Colonic mucosa (tissue), 4 donors: ENCODE results near the gene DCUN1D3. TPM values are rescaled to one million over a fixed set of nuclear protein-coding genes. Genes with fewer than 3 reads are reported as not detected.
A peak's percentile ranks its signal among the peaks of the same experiment; 100 is the strongest.

Experiments
- DNase-seq: peaks from one replicate; pipeline ENCODE4 v3.0.0-alpha.2; 2020
- H3K27ac ChIP-seq: fragments of 200-600 bp; one replicate; pipeline ENCODE4 v1.8.0; 2021
- H3K27me3 ChIP-seq: fragments of 200-600 bp; one replicate; pipeline ENCODE4 v1.8.0; 2021
- H3K36me3 ChIP-seq: fragments of 200-600 bp; one replicate; pipeline ENCODE4 v1.8.0; 2021
- H3K4me1 ChIP-seq: fragments of 200-600 bp; one replicate; pipeline ENCODE4 v1.8.0; 2021; ENCODE audit warnings: mild to moderate bottlenecking
- H3K4me3 ChIP-seq: fragments of 200-600 bp; one replicate; pipeline ENCODE4 v1.8.0; 2021
- H3K9ac ChIP-seq, 2 donors: one replicate each; pipeline ENCODE4 v1.7.0; 2013; ENCODE audit warnings: control low read depth in 2 of 2, low read depth in 2 of 2, low read length in 2 of 2
- H3K9me3 ChIP-seq: fragments of 200-600 bp; one replicate; pipeline ENCODE4 v1.8.0; 2021
- CTCF ChIP-seq: fragments of 200-600 bp; IDR thresholded peaks from one replicate; pipeline ENCODE4 v1.8.0; 2022; ENCODE audit warnings: antibody characterized with exemption, mild to moderate bottlenecking
- intact Hi-C: fragments of 100-400 bp; cut with DNase I; formaldehyde crosslinking; loops from one replicate; pipeline ENCODE4 v1.14.1; 2022
- total RNA-seq, 2 donors: library from RNA; stranded (reverse); fragmentation: NEBNext Ultra II Directional in 1 of 2; extraction: Animal tissue kit (Norgen Biotek cat#: 25700) in 1 of 2; gene quantifications; one replicate each; pipeline ENCODE4 v1.2.1, GENCODE V29; 2021
- donor health status: healthy.
- donor health status: DM: no; HTN: no; CAD: no.
- donor health status: DM: no; HTN: no; CAD: no.

Gene DCUN1D3
- total RNA-seq, 2 donors from 2014 or later, result 6.0 to 15.0 TPM

- Histone ChIP-seq H3K9me3 (no peaks in the 10 kb centered on the region), H3K36me3 (no peaks in the 10 kb centered on the region), H3K4me3 (no peak overlapping the region), H3K4me1 (no peaks in the 10 kb centered on the region), H3K27me3 (no peaks in the 10 kb centered on the region), H3K9ac (no peak overlapping the region), H3K27ac (no peak overlapping the region)
- intact Hi-C loops, result loop anchor here (2.0 to 10.0 kb wide), 3 partner anchors 65 to 233 kb away; no protein-coding TSS in a partner anchor
- peak; percentile 96 for TF ChIP-seq CTCF
- peak; percentile 82 for DNase-seq
Measured at GRCh38 chr16:20849589-20850390, 50.4 kb downstream of the DCUN1D3 start.

- H3K4me3 ChIP-seq, result no peak overlapping the region
- intact Hi-C loops, result loop anchor here (5.0 kb wide), 1 partner anchor 155 kb away; no protein-coding TSS in a partner anchor
Measured at GRCh38 chr16:20847550-20847949, 52.6 kb downstream of the DCUN1D3 start.

GRCh38 chr16:20846551-20846950 lies 53.6 kb downstream of the DCUN1D3 start:
- intact Hi-C loops, result loop anchor here (5.0 kb wide), 1 partner anchor 156 kb away; no protein-coding TSS in a partner anchor
- Histone ChIP-seq H3K27me3 (no peaks in the 10 kb centered on the region), H3K36me3 (no peaks in the 10 kb centered on the region), H3K9me3 (no peaks in the 10 kb centered on the region), H3K27ac (no peak overlapping the region), H3K4me1 (no peaks in the 10 kb centered on the region), H3K4me3 (no peak overlapping the region), H3K9ac (no peak overlapping the region)
- no peak for TF ChIP-seq CTCF
- no peak for DNase-seq

More at GRCh38 chr16:20847550-20847949, 52.6 kb downstream of the DCUN1D3 start:
- no peak for TF ChIP-seq CTCF
- Histone ChIP-seq H3K9me3 (no peaks in the 10 kb centered on the region), H3K4me1 (no peaks in the 10 kb centered on the region), H3K36me3 (no peaks in the 10 kb centered on the region), H3K27ac (no peak overlapping the region), H3K9ac (no peak overlapping the region), H3K27me3 (no peaks in the 10 kb centered on the region)
- DNase-seq, result no peak

GRCh38 chr16:20846030-20846429 lies 54.1 kb downstream of the DCUN1D3 start:
- Histone ChIP-seq H3K27me3 (no peaks in the 10 kb centered on the region), H3K9ac (no peak overlapping the region), H3K36me3 (no peaks in the 10 kb centered on the region), H3K9me3 (no peaks in the 10 kb centered on the region), H3K4me1 (no peaks in the 10 kb centered on the region), H3K4me3 (no peak overlapping the region), H3K27ac (no peak overlapping the region)
- DNase-seq, result no peak
- intact Hi-C loops, result loop anchor here (5.0 kb wide), 1 partner anchor 156 kb away; no protein-coding TSS in a partner anchor
- no peak for TF ChIP-seq CTCF

- no peaks in the 10 kb centered on the region for H3K36me3 ChIP-seq
- no peaks in the 10 kb centered on the region for H3K27me3 ChIP-seq
- no peaks in the 10 kb centered on the region for H3K9me3 ChIP-seq
- H3K4me1 ChIP-seq, result no peaks in the 10 kb centered on the region
- H3K9ac ChIP-seq, result no peak overlapping the region
- no peak overlapping the region for H3K4me3 ChIP-seq
- no peak for DNase-seq
- intact Hi-C loops, result no loop called here
- H3K27ac ChIP-seq, result no peak overlapping the region
- no peak for TF ChIP-seq CTCF
Measured at GRCh38 chr16:20844588-20844987, 55.6 kb downstream of the DCUN1D3 start.
